Adrenal gland (tissue), 5 donors: Measurements from ENCODE around the gene VPS37C.

Experiments used
- POLR2A ChIP-seq, 2 donors: fragments of 450-650 bp; IDR thresholded peaks; one replicate each; pipeline ENCODE4 v1.6.1; 2017; ENCODE audit warnings: antibody characterized with exemption in 2 of 2, mild to moderate bottlenecking in 2 of 2, moderate library complexity in 1 of 2
- TF ChIP-seq, protein P1 (sequence below), 6 experiments: fragments of 450-650 bp in 4 of 6; fragments of 200-600 bp in 2 of 6; sonication (generic) in 1 of 6; IDR thresholded peaks; 1 replicate in 5 of 6; 2 replicates in 1 of 6; pipeline versions ENCODE4 v1.5.1 to v1.8.0; 2016 to 2021; ENCODE audit warnings: antibody characterized with exemption in 6 of 6, mild to moderate bottlenecking in 2 of 6, moderate library complexity in 1 of 6
- donor health status: DM: no; HTN: no; CAD: no.

DNA sequence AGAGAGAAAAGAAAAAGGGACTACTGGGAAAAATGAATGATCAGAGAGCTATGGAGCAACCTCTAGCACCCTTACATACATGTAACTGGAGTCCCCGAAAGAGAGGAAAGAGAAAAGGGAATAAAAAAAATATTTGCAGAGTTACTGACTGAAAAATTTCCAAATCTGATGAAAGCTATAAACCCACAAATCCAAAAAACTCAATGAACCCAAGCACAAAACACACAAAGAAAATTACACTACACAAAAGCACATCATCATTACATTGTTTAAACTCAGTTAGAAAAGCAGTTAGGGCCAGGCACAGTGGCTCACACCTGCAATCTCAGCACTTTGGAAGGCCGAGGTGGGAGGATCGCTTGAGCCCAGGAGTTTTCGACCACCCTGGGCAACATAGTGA, 6.7 kb downstream of the VPS37C start:
- TF ChIP-seq, protein P1, sequence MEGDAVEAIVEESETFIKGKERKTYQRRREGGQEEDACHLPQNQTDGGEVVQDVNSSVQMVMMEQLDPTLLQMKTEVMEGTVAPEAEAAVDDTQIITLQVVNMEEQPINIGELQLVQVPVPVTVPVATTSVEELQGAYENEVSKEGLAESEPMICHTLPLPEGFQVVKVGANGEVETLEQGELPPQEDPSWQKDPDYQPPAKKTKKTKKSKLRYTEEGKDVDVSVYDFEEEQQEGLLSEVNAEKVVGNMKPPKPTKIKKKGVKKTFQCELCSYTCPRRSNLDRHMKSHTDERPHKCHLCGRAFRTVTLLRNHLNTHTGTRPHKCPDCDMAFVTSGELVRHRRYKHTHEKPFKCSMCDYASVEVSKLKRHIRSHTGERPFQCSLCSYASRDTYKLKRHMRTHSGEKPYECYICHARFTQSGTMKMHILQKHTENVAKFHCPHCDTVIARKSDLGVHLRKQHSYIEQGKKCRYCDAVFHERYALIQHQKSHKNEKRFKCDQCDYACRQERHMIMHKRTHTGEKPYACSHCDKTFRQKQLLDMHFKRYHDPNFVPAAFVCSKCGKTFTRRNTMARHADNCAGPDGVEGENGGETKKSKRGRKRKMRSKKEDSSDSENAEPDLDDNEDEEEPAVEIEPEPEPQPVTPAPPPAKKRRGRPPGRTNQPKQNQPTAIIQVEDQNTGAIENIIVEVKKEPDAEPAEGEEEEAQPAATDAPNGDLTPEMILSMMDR (IDR thresholded peaks at IDR 0.05): no peak
- TF ChIP-seq POLR2A (IDR thresholded peaks at IDR 0.05): no peak
